ENCODE measurements around the gene MYO5B.

- TF ChIP-seq POLR2A (IDR thresholded peaks at IDR 0.05) (no peak), CTCF (IDR thresholded peaks at IDR 0.05) (no peak)
These were observed 307.8 kb downstream of the MYO5B start for GRCh38 chr18:49886891-49887764.
